B cell (primary cell): Measurements from ENCODE around the gene NDST1. TPM values are rescaled to one million over a fixed set of nuclear protein-coding genes. Genes with fewer than 3 reads are reported as not detected.
A peak's percentile ranks its signal among the peaks of the same experiment; 100 is the strongest.

Experiments
- ATAC-seq: fragments of 200-7000 bp; cut with Tn5 transposase; one replicate; pipeline ENCODE4 v1.10.0; 2021; ENCODE audit warnings: low read depth, mild to moderate bottlenecking, moderate number of reproducible peaks, moderate library complexity
- CTCF ChIA-PET: fragments of 350-600 bp; sonication (Branson Sonifier 250); formaldehyde crosslinking; loops from one replicate; lab custom pipeline; 2021; ENCODE audit warnings: antibody characterized with exemption, inconsistent platforms; lab: Charles Lee
- POLR2A ChIA-PET: fragments of 350-600 bp; sonication (Branson Sonifier 250); formaldehyde crosslinking; loops from one replicate; lab custom pipeline; 2021; ENCODE audit warnings: antibody characterized with exemption; lab: Charles Lee
- DNase-seq: peaks from one replicate; pipeline ENCODE4 v3.0.0; 2013
- H2AFZ ChIP-seq: 2 replicates; pipeline ENCODE4 v1.6.1; 2012; ENCODE audit warnings: mild to moderate bottlenecking, low read depth, low read length; ENCODE audit not compliant: insufficient read depth, poor library complexity, severe bottlenecking
- H3K27ac ChIP-seq, 2 donors: 1 replicate in 1 of 2; 2 replicates in 1 of 2; pipeline ENCODE4 v1.5.1; 2012 to 2013; ENCODE audit warnings: low read length in 2 of 2, mild to moderate bottlenecking in 2 of 2, moderate library complexity in 1 of 2
- H3K27me3 ChIP-seq, 4 experiments: fragments of 200-600 bp in 1 of 4; sonication (generic) in 1 of 4; replicated peaks in 1 of 4; 1 replicate in 2 of 4; 2 replicates in 2 of 4; pipeline versions ENCODE4 v1.6.1 to v1.7.0; 2013 to 2016; ENCODE audit warnings: low read length in 3 of 4, mild to moderate bottlenecking in 2 of 4, mixed read lengths in 1 of 4, moderate library complexity in 1 of 4; ENCODE audit not compliant: insufficient read depth in 4 of 4, control insufficient read depth in 3 of 4; ENCODE audit errors: control extremely low read depth in 1 of 4
- H3K36me3 ChIP-seq, 2 experiments: replicated peaks in 1 of 2; 1 replicate in 1 of 2; 2 replicates in 1 of 2; pipeline versions ENCODE4 v1.6.1 to v1.7.1; 2013; ENCODE audit warnings: low read length in 1 of 2; ENCODE audit not compliant: insufficient read depth in 2 of 2, control insufficient read depth in 1 of 2; ENCODE audit errors: control extremely low read depth in 1 of 2, extremely low read depth in 1 of 2
- H3K4me1 ChIP-seq, 2 donors: fragments of 200-600 bp in 1 of 2; sonication (generic) in 1 of 2; 1 replicate in 1 of 2; 2 replicates in 1 of 2; pipeline versions ENCODE4 v1.5.1 to v1.6.1; 2013 to 2017; ENCODE audit warnings: low read length in 2 of 2; ENCODE audit not compliant: control insufficient read depth in 2 of 2, insufficient read depth in 2 of 2
- H3K4me2 ChIP-seq: replicated peaks from 2 replicates; pipeline ENCODE3; 2012; ENCODE audit warnings: mild to moderate bottlenecking, low read depth, low read length; ENCODE audit not compliant: poor library complexity, severe bottlenecking
- H3K4me3 ChIP-seq, 5 experiments: fragments of 200-600 bp in 1 of 5; sonication (generic) in 1 of 5; 1 replicate in 3 of 5; 2 replicates in 2 of 5; pipeline versions ENCODE4 v1.5.1 to v1.7.0; 2011 to 2016; ENCODE audit warnings: low read length in 4 of 5, mild to moderate bottlenecking in 4 of 5, low read depth in 2 of 5, control low read depth in 1 of 5, moderate library complexity in 1 of 5; ENCODE audit not compliant: insufficient read depth in 1 of 5; ENCODE audit errors: control extremely low read depth in 1 of 5, extremely low read depth in 1 of 5
- H3K79me2 ChIP-seq: fragments of 200-600 bp; sonication (generic); one replicate; pipeline ENCODE4 v1.6.0; 2016; ENCODE audit warnings: low read length; ENCODE audit not compliant: control insufficient read depth, insufficient read depth
- H3K9ac ChIP-seq: fragments of 200-600 bp; sonication (generic); 2 replicates; pipeline ENCODE4 v1.6.1; 2017; ENCODE audit warnings: mild to moderate bottlenecking, low read length, moderate library complexity
- H3K9me3 ChIP-seq, 3 donors: one replicate each; pipeline versions ENCODE4 v1.6.1 to v1.7.1; 2013; ENCODE audit warnings: low read length in 2 of 3; ENCODE audit not compliant: control insufficient read depth in 2 of 3, insufficient read depth in 1 of 3; ENCODE audit errors: control extremely low read depth in 1 of 3
- H4K20me1 ChIP-seq: 2 replicates; pipeline ENCODE4 v1.6.0; 2012; ENCODE audit warnings: mild to moderate bottlenecking, low read length; ENCODE audit not compliant: insufficient read depth, control insufficient read depth, poor library complexity, severe bottlenecking
- H3K27ac Mint-ChIP-seq: one replicate; pipeline ENCODE4 v1.8.0; 2021; ENCODE audit warnings: mixed read lengths
- H3K27me3 Mint-ChIP-seq: one replicate; pipeline ENCODE4 v1.8.0; 2021; ENCODE audit warnings: mixed read lengths
- H3K4me1 Mint-ChIP-seq: one replicate; pipeline ENCODE4 v1.8.0; 2021; ENCODE audit warnings: mixed read lengths
- H3K4me3 Mint-ChIP-seq: one replicate; pipeline ENCODE4 v1.8.0; 2021; ENCODE audit warnings: mixed read lengths
- H3K9me3 Mint-ChIP-seq: one replicate; pipeline ENCODE4 v1.8.0; 2022; ENCODE audit warnings: mixed read lengths; ENCODE audit not compliant: insufficient read depth
- EZH2 ChIP-seq: IDR thresholded peaks from 2 replicates; pipeline ENCODE4 v1.6.1; 2012; ENCODE audit warnings: borderline replicate concordance, low read depth, mild to moderate bottlenecking, moderate library complexity, low read length; ENCODE audit not compliant: insufficient read depth, poor library complexity, severe bottlenecking
- WGBS: methylation state at CpG from one replicate; pipeline ENCODE4 v1.1.5; 2013; ENCODE audit warnings: missing lambda C conversion rate; ENCODE audit not compliant: insufficient coverage; 5-methylcytosine and 5-hydroxymethylcytosine counted together
- intact Hi-C: fragments of 100-400 bp; cut with micrococcal nuclease; formaldehyde crosslinking; loops from one replicate; pipeline ENCODE4 v1.10.0; 2022
- polyA plus RNA-seq: library from polyadenylated mRNA; depleted of rRNA; stranded (reverse); fragments of >200 nt; gene quantifications from 2 replicates; pipeline ENCODE4 v1.2.3, GENCODE V29; 2012
- total RNA-seq, 2 donors: library from RNA; stranded (reverse); fragments of 120-200 nt in 1 of 2; gene quantifications; 1 replicate in 1 of 2; 2 replicates in 1 of 2; pipeline versions ENCODE4 v1.2.3 to v1.2.4, GENCODE V29; 2013 to 2022
- TF ChIP-seq, protein P1 (sequence below): fragments of 200-600 bp; IDR thresholded peaks from one replicate; pipeline ENCODE4 v1.8.0; 2022; ENCODE audit warnings: antibody characterized with exemption, mild to moderate bottlenecking

Gene NDST1
- total and polyA plus RNA-seq, 2 donors (not counting 1 experiment from before 2014, with no cell fraction given), result 4.3 to 7.0 TPM

DNA sequence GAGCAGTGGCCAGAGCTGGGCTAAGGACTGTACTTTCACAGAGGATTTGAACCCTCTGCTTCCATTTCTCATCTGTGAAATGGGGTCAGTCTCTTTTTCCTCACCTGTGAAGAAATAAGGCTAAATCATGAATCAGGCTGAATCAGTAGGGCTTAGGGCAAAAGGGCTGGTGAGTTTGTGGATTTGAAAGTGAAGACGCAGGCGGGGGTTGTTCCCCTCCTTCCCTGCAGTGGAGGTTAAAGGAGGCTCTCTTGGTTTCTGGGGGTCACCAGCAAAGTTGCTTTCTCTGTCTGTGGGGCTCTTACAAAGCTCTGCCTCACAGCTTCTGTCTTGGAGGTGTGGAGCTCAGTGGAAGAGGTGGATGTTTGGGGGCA, 17.6 kb upstream of the NDST1 start:
- Mint-ChIP-seq H3K27ac (peak overlapping the region; percentile 91), H3K9me3 (no peaks in the 10 kb centered on the region), H3K4me3 (peak overlapping the region; percentile 50), H3K27me3 (no peaks in the 10 kb centered on the region), H3K4me1 (peaks cover 54% of the 10 kb centered on the region)
- Histone ChIP-seq H3K79me2 (peaks cover 4% of the 10 kb centered on the region), H4K20me1 (no peaks in the 10 kb centered on the region), H3K9ac (no peak overlapping the region), H3K4me2 (peak overlapping the region; percentile 59), H3K4me1 (peaks cover 39 to 55% of the 10 kb centered on the region in 2 donors), H3K36me3 (no peaks in the 10 kb centered on the region), H3K27ac (peak overlapping the region; percentile 42 to 48), H3K9me3 (no peaks in the 10 kb centered on the region), H3K4me3 (no peak overlapping the region), H2AFZ (no peak overlapping the region), H3K27me3 (no peaks in the 10 kb centered on the region)
- intact Hi-C loops, result no loop called here
- ATAC-seq, result no peak
- 77% methylated on average over 2 of the region's 2 CpGs for WGBS
- ChIA-PET POLR2A (interaction anchor here (1.0 to 1.3 kb wide), 2 partner anchors 41 to 76 kb away, joined by 3 to 8 read pairs; partner anchors contain the start of gene RPS14), CTCF (interaction anchor here (1.1 to 2.0 kb wide), 9 partner anchors 8 to 124 kb away, joined by 3 to 11 read pairs (median 6); no protein-coding TSS in a partner anchor)
- TF ChIP-seq EZH2, result no peak
- TF ChIP-seq, protein P1, sequence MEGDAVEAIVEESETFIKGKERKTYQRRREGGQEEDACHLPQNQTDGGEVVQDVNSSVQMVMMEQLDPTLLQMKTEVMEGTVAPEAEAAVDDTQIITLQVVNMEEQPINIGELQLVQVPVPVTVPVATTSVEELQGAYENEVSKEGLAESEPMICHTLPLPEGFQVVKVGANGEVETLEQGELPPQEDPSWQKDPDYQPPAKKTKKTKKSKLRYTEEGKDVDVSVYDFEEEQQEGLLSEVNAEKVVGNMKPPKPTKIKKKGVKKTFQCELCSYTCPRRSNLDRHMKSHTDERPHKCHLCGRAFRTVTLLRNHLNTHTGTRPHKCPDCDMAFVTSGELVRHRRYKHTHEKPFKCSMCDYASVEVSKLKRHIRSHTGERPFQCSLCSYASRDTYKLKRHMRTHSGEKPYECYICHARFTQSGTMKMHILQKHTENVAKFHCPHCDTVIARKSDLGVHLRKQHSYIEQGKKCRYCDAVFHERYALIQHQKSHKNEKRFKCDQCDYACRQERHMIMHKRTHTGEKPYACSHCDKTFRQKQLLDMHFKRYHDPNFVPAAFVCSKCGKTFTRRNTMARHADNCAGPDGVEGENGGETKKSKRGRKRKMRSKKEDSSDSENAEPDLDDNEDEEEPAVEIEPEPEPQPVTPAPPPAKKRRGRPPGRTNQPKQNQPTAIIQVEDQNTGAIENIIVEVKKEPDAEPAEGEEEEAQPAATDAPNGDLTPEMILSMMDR, result no peak
- DNase-seq, result no peak

DNA sequence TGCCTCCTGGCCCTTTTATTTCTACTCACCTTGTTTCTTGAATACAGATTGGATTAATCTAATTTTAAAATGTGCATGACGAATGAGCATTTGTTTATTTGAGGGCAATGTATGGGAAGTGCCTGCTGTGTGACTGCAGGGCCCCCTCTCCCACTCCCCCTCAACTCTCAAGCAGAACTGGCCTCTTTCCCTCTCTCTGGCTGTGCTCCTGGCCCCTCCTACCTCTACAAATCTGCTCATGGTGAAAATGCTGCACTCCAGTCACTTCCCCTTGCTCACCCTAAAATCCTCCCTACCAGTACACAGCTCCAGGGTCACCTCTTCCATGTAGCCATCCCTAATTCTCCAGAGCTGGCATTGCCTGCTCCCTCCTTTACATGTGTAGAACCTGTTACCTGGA, 17.2 kb upstream of the NDST1 start:
- Histone ChIP-seq H3K4me2 (peak overlapping the region; percentile 59), H3K27ac (peak overlapping the region; percentile 42 to 48), H4K20me1 (no peaks in the 10 kb centered on the region), H3K79me2 (peaks cover 4% of the 10 kb centered on the region), H3K36me3 (no peaks in the 10 kb centered on the region), H2AFZ (no peak overlapping the region), H3K4me3 (no peak overlapping the region), H3K4me1 (peaks cover 39 to 51% of the 10 kb centered on the region in 2 donors), H3K9ac (no peak overlapping the region), H3K27me3 (no peaks in the 10 kb centered on the region), H3K9me3 (no peaks in the 10 kb centered on the region)
- Mint-ChIP-seq H3K4me3 (no peak overlapping the region), H3K27me3 (no peaks in the 10 kb centered on the region), H3K27ac (peak overlapping the region; percentile 91), H3K9me3 (no peaks in the 10 kb centered on the region), H3K4me1 (peaks cover 54% of the 10 kb centered on the region)
- ChIA-PET CTCF (interaction anchor here (1.0 to 2.0 kb wide), 4 partner anchors 33 to 123 kb away, joined by 3 to 10 read pairs (median 4); no protein-coding TSS in a partner anchor), POLR2A (interaction anchor here (1.3 kb wide), 1 partner anchor 77 kb away, joined by 3 read pairs; no protein-coding TSS in a partner anchor)
- WGBS, result no CpG with 5 or more reads among the region's 1 CpG
- no peak for DNase-seq
- TF ChIP-seq EZH2, result no peak
- TF ChIP-seq, protein P1, result no peak
- intact Hi-C loops, result no loop called here
- no peak for ATAC-seq
